ENCODE results near the gene CNTNAP2.

Gene CNTNAP2

GRCh38 chr7:147265528-147265927 is 1148.9 kb downstream of the CNTNAP2 start:
- H3K4me3 ChIP-seq (ENCODE audit: control insufficient read depth, low read depth, low read length), result no peak overlapping the region
- DNase-seq (ENCODE audit: low read depth), result no peak
- TF ChIP-seq CTCF (conservative IDR thresholded peaks at IDR 0.05; ENCODE audit: control insufficient read depth, insufficient read depth, low read depth, low read length), result no peak

DNA sequence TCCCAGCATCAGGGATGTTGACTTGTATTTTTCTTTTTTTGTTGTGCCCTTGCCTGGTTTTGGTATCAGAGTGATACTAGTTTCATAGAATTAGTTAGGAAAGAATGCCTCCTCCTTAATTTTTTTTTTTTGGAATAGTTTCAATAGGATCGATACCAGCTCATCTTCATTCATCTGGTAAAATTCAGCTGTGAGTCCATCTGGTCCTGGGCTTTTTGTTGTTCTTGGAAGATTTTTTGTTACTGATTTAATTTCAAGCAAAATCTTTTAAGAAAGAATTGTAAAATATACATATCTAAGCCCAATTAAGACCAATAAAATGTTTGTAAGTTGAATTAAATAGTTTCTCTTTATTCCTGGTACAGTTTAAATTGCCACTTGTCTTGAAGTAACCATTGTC is 1159.5 kb downstream of the CNTNAP2 start:
- DNase-seq (ENCODE audit: low read depth), result no peak
- no peak overlapping the region for H3K4me3 ChIP-seq (ENCODE audit: control insufficient read depth, low read depth, low read length)
- no peak for TF ChIP-seq CTCF (conservative IDR thresholded peaks at IDR 0.05; ENCODE audit: control insufficient read depth, insufficient read depth, low read depth, low read length)

- TF ChIP-seq CTCF (conservative IDR thresholded peaks at IDR 0.05; ENCODE audit: control insufficient read depth, insufficient read depth, low read depth, low read length), result no peak
- no peak overlapping the region for H3K4me3 ChIP-seq (ENCODE audit: control insufficient read depth, low read depth, low read length)
- DNase-seq (ENCODE audit: low read depth), result no peak
These were observed 1160.3 kb downstream of the CNTNAP2 start for GRCh38 chr7:147276783-147277370.

DNA sequence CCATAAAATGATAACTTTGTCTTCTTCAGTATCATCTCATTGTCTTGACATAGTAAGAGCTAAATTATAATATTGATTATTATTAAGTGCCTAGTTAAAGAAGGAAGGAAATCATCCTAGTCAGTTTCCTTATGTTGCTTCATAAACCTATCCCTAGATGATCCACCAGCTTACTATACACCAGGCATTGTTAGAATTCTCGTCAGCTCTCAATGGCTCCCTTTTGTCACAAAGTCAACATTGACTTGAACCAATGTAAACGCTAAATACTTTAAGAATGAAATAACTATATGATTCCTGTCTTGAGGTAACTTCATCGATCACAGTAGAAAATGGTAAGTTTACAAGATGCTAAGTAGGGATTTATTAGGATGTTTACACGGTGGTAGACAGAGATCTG is 1162.9 kb downstream of the CNTNAP2 start:
- no peak overlapping the region for H3K4me3 ChIP-seq (ENCODE audit: control insufficient read depth, low read depth, low read length)
- DNase-seq (ENCODE audit: low read depth), result no peak
- TF ChIP-seq CTCF (conservative IDR thresholded peaks at IDR 0.05; ENCODE audit: control insufficient read depth, insufficient read depth, low read depth, low read length), result no peak

DNA sequence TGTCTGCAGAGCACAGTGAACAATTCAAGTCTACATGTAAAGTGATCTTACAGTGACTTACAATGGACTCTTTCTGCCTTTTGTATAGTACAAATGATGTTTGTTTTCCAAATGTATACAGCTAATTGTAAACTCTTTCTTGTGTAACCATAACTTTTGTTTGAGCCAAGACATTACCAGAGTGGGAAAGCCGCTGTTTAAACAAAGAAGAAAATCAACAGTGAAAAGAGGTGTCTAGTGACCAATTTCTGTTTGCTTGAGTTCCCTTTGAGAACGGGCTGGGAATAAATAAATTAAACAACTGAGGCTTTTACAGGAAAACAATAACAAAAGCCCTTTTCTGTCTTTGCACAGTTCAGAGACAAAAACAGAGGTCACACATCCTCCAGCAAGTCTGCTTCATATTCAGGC is 1163.4 kb downstream of the CNTNAP2 start:
- DNase-seq (ENCODE audit: low read depth), result no peak
- TF ChIP-seq CTCF (conservative IDR thresholded peaks at IDR 0.05; ENCODE audit: control insufficient read depth, insufficient read depth, low read depth, low read length), result no peak
- H3K4me3 ChIP-seq (ENCODE audit: control insufficient read depth, low read depth, low read length), result no peak overlapping the region

DNA sequence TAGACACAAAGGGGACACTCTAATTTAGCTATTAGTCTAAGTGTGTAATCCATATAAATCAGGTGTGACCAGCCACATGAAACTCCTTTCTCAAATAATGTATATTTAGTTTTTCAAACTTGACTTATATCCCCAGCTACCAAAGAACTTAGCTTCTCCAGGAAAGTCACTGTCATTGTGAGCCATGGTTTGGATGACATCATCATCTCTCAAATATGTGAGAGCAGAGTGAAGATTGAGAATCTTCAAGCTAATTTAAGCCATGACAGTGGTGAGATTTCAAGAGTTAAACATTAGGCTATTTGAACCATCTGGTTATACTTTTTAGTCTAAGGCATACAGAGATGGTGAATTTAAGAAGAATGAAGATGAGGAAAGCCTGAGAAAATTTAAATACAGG is 1165.6 kb downstream of the CNTNAP2 start:
- no peak for TF ChIP-seq CTCF (conservative IDR thresholded peaks at IDR 0.05; ENCODE audit: control insufficient read depth, insufficient read depth, low read depth, low read length)
- DNase-seq (ENCODE audit: low read depth), result no peak
- no peak overlapping the region for H3K4me3 ChIP-seq (ENCODE audit: control insufficient read depth, low read depth, low read length)

- DNase-seq (ENCODE audit: low read depth), result no peak
These were observed 1179.6 kb downstream of the CNTNAP2 start for GRCh38 chr7:147296201-147296600.

More at GRCh38 chr7:147296201-147296600, 1179.6 kb downstream of the CNTNAP2 start:
- no peak overlapping the region for H3K4me3 ChIP-seq (ENCODE audit: control insufficient read depth, low read depth, low read length)
- no peak for TF ChIP-seq CTCF (conservative IDR thresholded peaks at IDR 0.05; ENCODE audit: control insufficient read depth, insufficient read depth, low read depth, low read length)

Measured in fibroblast of mammary gland (primary cell).